Activated CD4-positive, alpha-beta T cell treated with anti-CD3 and anti-CD28 coated beads for 4 hours (primary cell): Measurements from ENCODE around the gene GOLGA6A.

ENCODE experiments used
- DNase-seq, 2 donors: peaks; one replicate each; pipeline ENCODE4 v3.0.0-alpha.2; 2020

GOLGA6A gene

DNA sequence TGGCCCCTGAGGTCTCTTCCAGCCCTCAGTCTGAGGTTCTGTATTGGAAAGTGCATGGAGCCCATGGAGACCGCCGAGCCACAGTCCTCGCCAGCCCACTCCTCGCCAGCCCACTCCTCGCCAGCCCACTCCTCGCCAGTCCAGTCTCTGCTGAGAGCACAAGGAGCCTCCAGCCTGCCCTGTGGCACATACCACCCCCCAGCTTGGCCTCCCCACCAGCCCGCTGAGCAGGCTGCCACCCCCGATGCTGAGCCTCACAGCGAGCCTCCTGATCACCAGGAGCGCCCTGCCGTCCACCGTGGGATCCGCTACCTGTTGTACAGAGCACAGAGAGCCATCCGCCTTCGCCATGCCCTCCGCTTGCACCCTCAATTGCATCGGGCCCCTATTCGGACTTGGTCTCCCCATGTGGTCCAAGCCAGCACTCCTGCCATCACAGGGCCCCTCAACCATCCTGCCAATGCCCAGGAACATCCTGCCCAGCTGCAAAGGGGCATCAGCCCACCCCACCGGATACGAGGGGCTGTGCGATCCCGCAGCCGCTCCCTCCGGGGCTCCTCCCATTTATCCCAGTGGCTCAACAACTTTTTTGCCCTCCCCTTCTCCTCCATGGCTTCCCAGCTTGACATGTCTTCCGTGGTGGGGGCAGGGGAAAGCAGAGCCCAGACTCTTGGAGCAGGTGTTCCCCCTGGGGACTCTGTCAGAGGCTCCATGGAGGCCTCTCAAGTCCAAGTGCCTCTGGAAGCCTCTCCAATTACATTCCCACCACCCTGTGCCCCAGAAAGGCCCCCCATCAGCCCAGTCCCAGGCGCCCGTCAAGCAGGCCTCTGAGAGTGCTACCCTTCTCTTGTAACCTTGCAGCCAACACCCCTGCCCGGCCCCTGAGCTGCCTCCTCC lies 47.0 kb downstream of the GOLGA6A start:
- no peak for DNase-seq

DNA sequence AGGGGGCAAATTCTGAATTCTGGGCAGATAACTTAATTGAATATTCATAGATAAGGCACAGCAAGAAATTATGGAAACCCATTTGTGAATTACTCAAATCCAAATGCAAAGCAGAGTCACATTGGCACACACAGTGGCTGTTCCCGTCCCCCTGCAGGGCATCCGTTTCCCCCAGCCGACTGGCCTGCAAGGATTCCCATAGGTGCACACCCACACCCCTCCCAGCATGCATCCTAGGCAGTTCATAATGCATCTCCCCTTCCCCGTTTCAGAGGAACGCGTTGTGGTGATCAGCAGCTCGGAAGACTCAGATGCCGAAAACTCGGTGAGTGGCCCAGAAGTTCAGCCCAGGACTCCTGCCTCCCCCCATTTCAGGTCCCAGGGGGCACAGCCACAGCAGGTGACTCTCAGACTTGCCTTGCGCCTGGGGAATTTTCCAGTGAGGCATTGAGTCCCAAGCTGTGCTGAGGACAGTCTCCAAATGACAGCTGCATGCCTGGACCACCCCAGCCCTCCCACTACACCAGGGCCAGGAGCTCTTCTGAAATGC lies 48.1 kb downstream of the GOLGA6A start:
- DNase-seq: no peak

- no peak for DNase-seq
These were observed 49.5 kb downstream of the GOLGA6A start for GRCh38 chr15:74032606-74033561.

- DNase-seq: no peak
These were observed 50.3 kb downstream of the GOLGA6A start for GRCh38 chr15:74032046-74032445.

DNA sequence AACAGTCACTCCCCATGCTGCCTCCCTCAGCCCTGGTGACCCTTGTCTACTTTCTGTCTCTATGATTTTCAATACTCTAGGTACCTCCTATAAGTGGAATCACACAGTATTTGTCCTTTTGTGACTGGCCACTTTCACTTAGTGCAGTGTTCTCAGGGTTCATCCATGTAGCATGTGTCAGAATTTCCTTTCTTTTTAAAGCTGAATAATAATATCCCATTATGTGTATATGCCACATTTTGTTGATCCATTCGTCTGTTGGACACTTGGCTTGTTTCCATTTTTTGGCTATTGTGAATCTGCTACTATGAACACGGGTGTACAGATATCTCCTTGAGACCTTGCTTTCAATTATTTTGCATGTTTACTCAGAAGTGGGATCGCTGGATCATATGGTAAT lies 53.7 kb downstream of the GOLGA6A start:
- DNase-seq: no peak

DNA sequence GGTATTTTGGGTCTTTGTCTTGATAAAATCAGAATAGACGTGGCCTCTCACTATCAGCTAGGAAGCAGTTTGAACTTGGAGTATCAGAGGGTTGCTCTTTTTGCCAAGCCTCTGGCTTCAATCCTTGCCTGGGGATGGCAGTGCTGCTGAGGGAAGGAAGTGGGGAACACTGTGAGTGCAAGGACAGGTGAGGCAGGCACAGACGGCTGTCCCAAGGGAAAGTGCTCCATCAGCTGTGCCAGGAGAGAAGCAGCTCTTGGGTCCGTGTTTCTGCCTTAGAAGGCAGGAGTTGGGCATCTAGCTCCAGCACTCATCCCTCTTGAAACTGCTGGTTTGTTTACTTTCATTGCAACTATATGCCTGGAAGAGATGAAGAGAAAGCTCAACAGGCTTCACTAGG lies 54.7 kb downstream of the GOLGA6A start:
- no peak for DNase-seq

GRCh38 chr15:74025436-74025835 lies 56.9 kb downstream of the GOLGA6A start:
- no peak for DNase-seq

- DNase-seq: no peak
These were observed 57.7 kb downstream of the GOLGA6A start for GRCh38 chr15:74024687-74025086.

- DNase-seq: no peak
These were observed 59.5 kb downstream of the GOLGA6A start for GRCh38 chr15:74022706-74023470.
